IPS DF 4.7 (cell line): Measurements from ENCODE around the gene FAF1.
"Not testable (repeated sequence)": the region's sequence is repeated elsewhere in the genome, so short reads cannot be mapped to it uniquely, and the experiment has no call there.

Source experiments
- DNase-seq: peaks from one replicate; pipeline ENCODE4 v3.0.0-alpha.2; 2013; ENCODE audit warnings: low spot score; ENCODE audit errors: extremely low read depth

FAF1 gene

DNA sequence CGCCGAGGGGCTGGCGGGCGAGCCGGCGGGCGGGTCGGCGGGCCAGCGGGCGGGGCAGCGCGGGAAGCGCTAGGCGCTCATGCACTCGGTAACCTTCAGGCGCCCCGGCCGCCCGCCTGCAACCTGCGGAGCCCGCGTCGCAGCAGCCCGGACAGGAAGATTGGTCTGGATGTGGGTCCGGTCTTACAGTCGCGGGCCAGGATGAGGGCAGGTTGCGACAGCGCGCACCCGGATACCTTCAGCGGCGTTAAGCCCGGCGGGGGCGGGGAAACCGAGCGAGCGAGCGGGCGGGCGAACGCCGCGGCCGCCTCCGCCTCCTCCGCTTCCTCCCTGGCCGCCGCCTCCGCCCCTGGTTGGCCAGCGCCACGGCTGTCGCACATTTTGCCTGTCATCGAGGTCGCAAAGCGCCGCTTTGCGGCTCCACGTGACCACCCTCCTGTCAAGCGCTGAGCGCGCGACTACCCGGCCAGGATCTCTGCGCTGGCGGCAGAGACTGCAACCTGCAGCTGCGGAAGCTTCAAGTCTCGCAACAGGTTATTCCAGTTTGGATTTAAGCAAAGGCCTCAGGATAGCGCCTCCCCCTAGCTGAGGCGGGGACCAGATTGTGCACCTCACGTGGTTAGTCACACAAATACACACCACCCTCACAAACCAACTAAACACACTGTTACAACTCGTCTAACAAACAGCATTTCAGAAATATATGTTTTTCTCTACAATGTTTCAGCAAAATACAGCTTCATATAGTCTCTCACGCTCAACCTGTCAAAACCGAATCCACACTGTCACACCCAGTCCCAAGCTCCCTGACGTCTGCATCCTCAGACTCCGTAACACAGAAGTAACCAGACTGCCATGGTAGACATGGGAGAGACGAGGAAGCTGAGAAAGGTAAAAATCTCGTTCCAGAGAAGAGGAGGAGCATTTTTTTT is at the start of gene FAF1:
Gene FAF1, minus strand, starts transcription at position 355 of the 932 bp plus-strand sequence. CDS start 456 bp downstream, outside the sequence.
- DNase-seq, result peak; percentile 96

DNA sequence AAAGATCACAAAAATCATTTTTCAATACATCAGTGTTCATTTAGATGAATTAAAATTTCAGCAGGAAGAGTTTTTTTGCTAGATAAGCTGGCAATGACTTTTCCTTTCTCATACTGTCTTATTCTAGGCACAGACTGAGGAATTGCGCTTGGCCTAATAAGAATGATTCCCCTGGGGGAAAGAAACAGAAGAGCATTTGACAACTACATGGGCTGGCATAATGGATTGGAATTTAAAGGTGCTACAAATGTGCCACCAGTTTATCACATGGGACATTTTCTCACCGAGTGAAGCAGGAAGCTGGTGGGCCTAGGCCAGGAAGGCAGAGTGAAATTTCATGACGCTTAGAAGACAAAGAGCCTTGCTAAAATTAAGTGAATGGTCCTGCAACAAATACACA is 49.3 kb upstream of the FAF1 start:
- no peak for DNase-seq

DNA sequence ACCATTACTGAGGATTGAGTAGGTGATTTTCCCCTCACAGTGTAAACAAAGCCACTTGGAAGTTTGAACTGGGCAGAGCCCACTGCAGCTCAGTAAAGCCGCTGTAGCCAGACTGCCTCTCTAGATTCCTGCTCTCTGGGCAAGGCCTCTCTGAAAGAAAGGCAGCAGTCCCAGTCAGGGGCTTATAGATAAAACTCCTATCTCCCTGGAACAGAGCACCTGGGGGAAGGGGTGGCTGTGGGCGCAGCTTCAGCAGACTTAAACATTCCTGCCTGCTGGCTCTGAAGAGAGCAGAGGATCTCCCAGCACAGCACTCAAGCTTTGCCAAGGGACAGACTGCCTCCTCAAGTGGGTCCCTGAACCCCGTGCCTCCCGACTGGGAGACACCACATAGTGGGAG is 45.5 kb upstream of the FAF1 start:
- DNase-seq, result not testable (repeated sequence)

DNA sequence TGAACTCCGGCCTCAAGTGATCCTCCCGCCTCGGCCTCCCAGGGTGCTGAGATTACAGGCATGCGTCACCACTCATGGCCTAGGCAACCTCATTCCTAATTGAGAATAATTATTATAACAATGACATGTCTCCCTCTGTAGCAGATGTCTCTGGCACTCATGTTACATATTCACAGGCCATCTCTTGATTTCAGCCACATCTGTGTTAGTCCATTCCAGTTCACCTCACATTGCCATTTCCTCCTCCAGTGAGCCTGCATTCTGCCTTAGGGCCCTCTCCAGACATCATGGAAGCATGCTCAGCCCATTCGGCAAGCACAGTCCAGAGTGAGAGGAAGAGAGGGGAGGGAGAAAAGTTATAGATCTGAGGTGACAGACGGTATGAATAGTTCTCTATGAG is 42.4 kb upstream of the FAF1 start:
- no peak for DNase-seq

DNA sequence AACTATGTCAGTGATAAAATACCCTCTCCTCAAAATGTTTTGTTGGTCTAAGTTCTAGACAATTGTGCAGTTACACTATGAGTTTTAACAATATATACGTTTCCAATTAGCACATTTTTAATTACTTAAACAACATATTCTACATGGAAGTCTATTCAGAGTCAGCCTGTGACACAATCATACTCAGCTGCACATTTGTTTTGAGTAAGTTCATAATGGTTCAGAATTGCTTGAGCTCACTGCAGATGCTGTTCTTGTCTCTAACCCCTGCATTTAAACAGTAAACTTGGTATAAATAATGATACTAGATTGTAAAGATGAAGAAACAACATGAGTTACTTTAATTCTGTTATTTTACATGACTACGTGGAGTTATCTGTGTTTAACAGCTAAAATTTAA is 40.6 kb upstream of the FAF1 start:
- DNase-seq, result no peak

DNA sequence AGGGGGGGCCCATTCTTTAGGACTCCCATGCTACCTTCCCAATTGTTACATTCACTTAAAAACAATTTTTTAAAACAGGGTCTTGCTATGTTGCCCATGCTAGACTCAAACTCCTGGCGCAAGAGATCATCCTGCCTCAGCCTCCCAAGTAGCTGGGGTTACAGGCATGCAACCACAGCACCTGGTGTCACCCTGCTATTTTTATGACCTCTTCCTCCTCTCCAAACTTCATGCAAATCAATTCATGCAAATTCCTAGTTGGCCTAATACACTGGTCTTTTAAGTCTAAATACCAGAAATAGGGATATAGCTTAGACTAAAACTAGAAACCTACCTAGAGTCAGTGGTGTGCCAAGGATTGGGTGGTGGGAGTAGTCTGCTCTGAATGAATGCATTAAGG is 40.1 kb upstream of the FAF1 start:
- DNase-seq, result no peak

DNA sequence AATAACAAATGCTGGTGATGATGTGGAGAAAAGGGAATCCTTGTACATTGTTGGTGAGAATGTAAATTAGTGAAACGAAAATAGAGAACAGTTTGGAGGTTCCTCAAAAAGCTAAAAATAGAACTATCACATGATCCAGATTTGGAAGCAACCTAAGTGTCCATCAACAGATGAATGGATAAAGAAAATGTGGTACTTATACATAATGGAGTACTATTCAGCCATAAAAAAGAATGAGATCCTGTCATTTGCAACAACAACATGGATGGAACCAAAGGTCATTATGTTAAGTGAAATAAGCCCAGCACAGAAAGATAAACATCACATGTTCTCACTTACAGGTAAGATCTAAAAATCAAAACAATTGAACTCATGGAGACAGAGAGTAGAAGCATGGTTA is 39.3 kb upstream of the FAF1 start:
- DNase-seq, result not testable (repeated sequence)

DNA sequence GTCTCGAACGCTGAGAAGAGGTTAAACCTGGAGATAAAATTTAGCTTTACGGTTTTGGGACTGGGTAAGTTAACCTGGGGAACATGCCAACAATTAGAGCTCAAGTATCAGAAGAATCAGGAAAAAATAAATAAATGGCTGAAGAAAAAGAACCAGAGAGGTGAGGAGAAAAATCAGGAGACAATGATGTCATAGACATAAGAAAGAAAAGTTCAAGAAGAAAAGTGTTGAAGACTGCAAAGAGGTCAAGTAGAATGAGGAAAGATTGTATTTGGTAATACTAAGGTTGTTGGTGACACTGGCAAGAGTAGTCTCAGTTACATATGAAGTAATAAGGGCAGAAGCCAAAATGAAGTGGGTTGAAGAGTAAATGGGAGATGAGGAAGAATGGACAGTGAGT is 36.0 kb upstream of the FAF1 start:
- DNase-seq, result no peak

DNA sequence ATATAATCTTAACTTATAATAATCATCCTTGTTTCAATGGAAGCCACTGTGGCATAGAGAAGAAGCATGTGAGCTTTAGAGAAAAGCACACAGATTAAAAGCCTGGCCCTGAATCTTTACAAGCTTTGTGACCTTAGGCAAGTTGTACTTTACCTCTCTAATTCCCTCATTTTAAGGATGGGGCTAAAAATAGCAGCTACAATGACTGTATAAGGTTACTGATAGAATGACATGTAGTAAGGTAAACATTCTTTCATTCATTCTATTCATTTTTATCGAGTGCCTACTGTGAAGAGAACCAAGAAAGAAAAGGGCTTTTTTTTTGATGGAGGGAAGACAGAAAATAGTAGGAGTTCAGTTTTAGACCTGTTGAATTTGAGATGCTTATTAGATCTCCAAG is 35.6 kb upstream of the FAF1 start:
- no peak for DNase-seq

DNA sequence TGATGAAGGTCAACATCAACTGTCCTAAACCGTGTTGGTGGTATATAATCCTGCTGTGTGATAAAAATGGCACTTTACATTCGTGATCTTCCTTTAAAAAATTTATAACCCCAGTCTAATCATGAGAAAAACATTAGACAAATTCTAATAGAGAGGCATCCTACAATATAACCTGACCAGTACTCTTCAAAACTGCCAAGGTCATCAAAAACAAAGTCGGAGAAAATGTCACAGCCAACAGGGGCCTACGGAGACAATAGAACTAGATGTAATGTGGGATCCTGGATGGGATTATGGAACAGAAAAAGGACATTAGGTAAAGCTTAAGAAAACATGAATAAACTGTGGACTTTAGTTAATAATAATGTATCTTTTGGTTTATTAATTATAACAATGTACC is 34.9 kb upstream of the FAF1 start:
- DNase-seq, result no peak

DNA sequence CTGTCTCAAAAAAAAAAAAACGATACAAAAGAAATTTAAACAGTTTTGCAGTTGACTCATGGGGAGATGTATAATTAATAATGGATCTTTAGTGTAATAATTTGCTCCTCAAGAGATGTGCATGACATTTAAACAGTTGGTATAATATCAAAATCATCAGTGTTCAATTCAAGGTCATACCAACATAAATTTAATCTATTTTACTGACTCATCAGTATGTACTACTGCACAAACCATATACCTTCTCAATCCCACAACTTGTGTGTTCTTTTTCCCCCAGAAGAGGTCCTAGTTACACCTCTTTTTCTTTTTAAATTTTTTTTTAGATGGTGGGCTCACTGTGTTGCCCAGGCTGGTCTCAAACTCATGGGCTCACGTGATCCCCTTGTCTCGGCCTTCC is 33.6 kb upstream of the FAF1 start:
- no peak for DNase-seq

DNA sequence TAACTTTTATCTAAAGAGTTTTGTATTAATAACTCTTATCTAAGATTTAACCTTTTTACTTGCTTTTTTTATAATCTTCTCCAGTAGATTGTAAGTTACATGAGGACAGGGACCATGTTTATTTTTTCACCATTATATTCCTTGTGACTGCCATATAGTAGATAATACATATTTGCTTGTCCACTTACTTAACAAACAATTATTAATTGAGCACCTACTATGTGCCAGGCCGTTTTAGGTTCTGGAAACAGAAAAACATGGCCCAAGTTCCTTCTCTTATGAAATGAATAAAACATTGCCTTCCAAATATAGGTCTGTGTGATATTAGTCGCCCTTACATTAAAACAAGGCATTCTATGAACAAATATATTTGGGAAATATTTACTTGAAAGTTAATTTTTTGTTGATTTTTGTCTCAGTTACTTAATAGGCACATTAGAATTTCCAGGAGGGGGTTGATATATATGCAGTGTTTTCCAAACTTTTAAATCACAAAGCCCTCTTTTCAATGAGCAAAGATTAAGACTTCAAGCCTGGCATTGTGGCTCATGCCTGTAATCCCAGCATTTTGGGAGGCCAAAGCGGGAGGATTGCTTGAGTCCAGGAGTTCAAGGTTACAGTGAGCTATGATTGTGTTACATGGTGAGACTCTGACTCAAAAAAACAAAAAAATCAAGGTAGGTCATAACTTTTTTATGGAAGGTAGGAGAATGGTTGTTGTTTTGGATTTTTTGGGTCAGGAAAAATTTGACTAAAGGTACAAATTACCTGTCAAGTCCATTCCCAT is 32.7 kb upstream of the FAF1 start:
- no peak for DNase-seq

DNA sequence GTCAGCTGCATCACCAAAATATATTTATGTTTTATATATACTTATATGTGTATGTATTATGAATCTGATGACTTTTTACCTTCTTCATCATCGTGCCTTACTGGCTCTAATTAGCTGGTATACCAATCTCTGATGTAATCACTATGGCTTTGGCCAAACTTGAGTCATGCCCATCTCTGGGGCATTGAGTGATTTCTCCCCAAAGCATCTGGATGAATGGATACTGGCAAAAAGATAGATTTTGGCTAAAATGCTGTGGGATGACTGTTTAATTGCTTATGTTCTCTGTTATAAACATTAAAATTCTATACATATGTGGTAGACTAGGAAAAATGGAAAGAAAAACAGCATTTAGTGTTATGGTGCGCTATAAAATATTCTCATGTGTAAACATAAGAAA is 29.6 kb upstream of the FAF1 start:
- DNase-seq, result no peak

DNA sequence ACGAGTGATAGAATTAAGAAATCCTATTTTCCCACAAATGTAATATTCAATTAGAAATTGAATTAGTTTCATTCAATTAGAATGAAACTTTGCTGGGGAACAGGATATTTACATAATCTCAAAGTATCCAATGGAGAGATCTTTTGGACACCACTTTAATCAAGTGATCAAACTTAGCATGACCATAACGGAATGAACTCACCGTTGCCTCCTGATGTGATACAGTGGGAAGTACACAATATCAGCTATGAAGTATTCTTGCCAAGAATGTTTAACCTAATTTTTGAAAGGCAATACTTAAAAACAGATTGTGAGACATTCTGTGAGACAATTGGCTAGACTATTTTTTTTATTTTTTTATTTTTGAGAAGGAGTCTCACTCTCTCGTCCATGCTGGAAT is 26.6 kb upstream of the FAF1 start:
- no peak for DNase-seq

DNA sequence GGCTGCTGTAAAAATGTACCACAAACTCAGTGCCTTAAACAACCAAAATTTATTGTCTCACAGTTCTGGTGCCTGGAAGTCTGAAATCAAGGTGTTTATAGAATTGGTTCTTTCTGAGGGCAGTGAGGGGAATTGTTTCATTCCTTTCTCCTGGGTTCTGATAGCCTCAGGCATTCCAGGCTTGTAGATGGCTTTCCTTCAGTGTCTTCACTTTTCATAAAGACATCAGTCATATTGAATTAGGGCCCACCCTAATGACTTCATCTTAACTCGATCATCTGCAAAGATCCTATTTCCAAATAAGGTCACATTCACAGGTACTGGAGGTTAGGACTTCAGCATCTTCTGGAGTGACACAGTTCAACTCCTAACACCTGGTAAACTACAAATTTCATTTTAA is 25.0 kb upstream of the FAF1 start:
- no peak for DNase-seq

DNA sequence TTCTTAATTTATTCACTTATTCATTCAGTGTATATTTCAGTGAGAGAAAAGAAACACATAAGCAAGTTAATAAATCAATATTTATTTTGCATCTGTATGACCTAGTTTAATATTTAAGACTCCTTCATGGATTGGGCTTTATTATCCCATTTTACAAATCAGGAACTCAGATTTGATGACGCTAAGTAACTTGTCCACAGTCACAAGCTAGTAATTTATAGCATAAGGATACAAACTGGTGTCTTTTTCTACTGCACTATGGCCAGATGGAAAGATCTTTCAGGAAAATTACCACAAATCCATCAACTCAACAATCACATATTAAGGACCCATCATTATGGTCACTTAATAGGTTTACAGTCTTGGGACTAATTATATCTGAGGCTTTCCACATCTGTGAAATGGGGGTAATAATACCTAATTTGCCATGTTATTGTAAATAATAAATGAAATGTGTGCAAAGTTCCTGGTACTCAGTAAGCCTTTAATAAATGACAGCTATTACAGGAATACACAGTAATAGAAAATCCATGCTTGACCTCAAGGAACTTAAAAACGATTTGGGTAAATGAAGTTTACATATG is 23.2 kb upstream of the FAF1 start:
- no peak for DNase-seq

DNA sequence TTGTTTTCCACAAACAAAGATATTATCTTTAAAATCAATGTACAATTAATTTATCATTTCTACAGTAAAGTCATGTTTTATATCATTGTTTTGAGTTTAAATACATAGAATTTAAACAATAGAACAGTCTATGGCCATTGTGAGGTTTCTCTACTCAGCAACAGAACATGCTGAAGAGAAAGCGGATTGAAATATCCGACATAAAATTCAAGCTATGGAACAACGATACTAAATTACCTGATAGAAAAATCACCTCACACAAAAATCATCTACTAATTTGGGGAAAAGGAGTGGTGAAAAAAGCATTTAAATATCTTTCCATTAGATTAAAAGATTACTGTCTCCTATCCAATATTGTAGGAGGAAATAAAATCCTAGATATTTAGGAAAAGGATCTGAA is 22.5 kb upstream of the FAF1 start:
- DNase-seq, result no peak

DNA sequence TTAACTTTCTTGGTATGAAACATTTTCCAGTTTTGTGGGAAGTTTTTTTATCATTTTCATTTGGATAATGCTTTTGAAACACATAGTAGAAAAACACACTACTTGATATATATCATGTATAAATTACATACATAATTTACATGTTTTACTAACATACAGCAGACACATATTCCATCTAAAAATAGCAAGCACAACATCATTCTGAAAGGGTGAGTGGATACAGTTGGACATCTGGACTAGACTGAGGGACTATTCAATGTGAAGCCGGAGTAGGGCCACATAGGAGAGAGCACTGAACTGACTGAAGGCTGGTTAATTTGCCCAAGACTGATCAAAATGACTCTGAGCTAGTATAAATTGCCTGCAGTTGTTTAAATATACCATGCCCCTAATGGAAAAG is 21.7 kb upstream of the FAF1 start:
- DNase-seq, result no peak

DNA sequence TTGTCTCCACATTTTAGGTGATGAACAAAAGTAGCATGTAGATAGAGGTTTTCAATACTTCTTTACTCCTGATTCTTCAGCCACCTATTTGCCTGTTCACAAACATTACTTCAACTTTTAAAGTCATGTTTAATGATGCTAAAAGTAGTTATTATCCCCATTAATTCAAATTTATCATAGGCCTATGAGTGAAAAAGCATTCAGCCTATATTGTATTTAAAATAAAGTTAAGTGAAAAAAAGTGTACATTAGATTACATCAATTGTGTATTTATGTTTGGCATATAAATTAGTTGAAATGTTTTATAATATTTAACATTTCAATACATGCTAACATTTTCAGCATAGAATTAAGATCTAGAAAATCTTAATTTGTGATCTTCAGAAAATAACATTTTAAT is 20.4 kb upstream of the FAF1 start:
- no peak for DNase-seq

DNA sequence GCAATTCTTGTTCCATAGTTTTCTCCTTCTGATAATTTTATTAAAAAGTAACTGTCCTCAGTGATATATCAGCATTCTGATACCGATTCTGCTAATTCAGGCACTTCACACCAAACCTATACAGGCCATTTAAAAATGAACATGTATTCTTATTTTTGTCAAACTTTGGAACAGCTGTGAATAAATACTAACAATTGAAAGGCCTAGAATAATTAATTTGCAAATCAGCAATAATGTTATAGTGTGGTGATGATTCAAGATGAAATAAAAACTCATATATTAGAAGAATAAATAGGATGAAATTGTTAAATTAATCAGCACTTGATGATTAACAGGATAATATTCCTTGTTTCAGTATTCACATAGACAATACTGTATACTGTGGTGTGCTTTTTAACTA is 19.9 kb upstream of the FAF1 start:
- DNase-seq, result no peak

DNA sequence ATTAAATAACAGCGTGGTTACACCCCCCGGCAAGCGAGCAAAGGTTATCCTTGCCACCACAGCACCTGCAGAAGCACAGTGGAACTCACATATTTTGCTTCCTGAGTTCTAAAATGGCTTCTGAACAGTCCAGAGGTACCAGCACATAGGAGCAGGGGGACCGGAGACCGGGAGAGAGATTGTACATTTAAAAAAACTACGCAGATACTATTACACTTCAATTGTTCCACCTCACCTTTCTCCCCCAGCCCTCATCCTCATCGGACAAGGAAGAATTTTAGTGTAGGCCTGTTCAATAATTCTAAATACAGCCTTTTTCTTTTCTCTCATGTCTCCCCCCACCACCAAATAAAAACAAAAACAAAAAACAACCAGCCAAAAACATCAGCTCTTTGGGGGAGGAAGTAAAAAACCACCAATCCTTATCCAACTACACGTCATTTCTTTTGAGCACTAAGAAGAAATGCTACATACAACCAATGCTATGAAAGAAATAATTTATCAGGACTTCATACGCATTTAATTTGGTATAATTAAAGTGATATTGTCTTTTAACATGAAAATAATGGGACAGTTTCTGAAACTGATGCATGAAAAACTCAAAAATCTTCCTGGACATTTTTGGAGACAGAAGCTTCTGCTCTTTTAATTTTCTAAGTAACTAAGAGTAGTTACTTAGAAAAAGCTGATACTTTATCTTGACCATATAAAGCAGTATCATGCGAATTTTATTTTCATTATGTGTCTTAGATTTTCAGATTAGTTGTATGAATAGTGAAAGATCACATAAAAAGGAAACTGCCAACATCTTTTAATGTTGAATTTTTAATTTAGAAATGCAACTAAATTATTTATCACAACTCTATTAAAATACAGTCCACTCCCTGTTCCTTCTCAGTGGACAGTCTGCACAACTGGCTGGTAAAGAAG is 19.1 kb upstream of the FAF1 start:
- DNase-seq, result no peak
